ENCODE results near the gene NCAPG2.

Gene NCAPG2

GRCh38 chr7:158732494-158733219, 28.1 kb upstream of the NCAPG2 start:
- no peak for DNase-seq
- Histone ChIP-seq H3K4me1 (ENCODE audit: low read length) (no peaks in the 10 kb centered on the region), H3K27me3 (replicated peaks; ENCODE audit: insufficient read depth, low read length) (no peaks in the 10 kb centered on the region), H3K4me3 (ENCODE audit: low read length) (no peak overlapping the region), H3K9me3 (replicated peaks; ENCODE audit: insufficient read depth, low read length) (no peaks in the 10 kb centered on the region), H3K27ac (ENCODE audit: low read length) (no peak overlapping the region), H3K79me2 (ENCODE audit: low read length) (no peaks in the 10 kb centered on the region), H3K9ac (ENCODE audit: low read length) (no peak overlapping the region), H3K36me3 (replicated peaks; ENCODE audit: insufficient read depth, low read length) (no peaks in the 10 kb centered on the region), H3K4me2 (ENCODE audit: low read depth, low read length) (no peak overlapping the region), H3F3A (ENCODE audit: insufficient read depth, low read length) (no peaks in the 10 kb centered on the region), H4K20me1 (ENCODE audit: insufficient read depth, low read length) (no peaks in the 10 kb centered on the region), H2AFZ (ENCODE audit: low read length) (no peak overlapping the region), H3K9me2 (replicated peaks; ENCODE audit: insufficient read depth, low read length) (no peaks in the 10 kb centered on the region)
- TF ChIP-seq, protein P1, sequence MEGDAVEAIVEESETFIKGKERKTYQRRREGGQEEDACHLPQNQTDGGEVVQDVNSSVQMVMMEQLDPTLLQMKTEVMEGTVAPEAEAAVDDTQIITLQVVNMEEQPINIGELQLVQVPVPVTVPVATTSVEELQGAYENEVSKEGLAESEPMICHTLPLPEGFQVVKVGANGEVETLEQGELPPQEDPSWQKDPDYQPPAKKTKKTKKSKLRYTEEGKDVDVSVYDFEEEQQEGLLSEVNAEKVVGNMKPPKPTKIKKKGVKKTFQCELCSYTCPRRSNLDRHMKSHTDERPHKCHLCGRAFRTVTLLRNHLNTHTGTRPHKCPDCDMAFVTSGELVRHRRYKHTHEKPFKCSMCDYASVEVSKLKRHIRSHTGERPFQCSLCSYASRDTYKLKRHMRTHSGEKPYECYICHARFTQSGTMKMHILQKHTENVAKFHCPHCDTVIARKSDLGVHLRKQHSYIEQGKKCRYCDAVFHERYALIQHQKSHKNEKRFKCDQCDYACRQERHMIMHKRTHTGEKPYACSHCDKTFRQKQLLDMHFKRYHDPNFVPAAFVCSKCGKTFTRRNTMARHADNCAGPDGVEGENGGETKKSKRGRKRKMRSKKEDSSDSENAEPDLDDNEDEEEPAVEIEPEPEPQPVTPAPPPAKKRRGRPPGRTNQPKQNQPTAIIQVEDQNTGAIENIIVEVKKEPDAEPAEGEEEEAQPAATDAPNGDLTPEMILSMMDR (IDR thresholded peaks at IDR 0.05; ENCODE audit: low read length) = no peak
- no peak for TF ChIP-seq EZH2phosphoT487 (IDR thresholded peaks at IDR 0.05; ENCODE audit: low read length)
- no peak for TF ChIP-seq EZH2 (optimal IDR thresholded peaks at IDR 0.05; ENCODE audit: low read depth, low read length)

DNA sequence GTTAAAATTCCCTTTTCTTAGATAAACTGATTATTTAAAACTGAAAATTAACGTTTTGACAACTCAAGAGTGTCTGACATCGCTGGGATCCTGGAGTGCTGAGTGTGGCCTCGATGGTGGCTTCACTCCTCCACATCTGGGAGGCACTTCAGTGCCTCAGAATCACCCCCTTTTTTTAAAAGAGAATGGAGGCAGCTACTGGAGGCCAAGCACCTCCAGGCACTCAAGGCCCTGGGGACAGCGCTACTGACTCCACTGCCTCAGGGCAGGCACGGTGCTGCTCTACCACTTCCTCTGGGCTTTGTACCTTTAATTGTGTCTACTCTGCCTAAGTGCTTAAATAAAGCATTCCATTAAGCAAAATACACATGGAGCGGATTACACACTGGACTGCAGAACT, 27.2 kb upstream of the NCAPG2 start:
- TF ChIP-seq EZH2 (optimal IDR thresholded peaks at IDR 0.05; ENCODE audit: low read depth, low read length) (no peak), EZH2phosphoT487 (IDR thresholded peaks at IDR 0.05; ENCODE audit: low read length) (no peak)
- TF ChIP-seq, protein P1 (IDR thresholded peaks at IDR 0.05; ENCODE audit: low read length) = no peak
- Histone ChIP-seq H3K27ac (ENCODE audit: low read length) (no peak overlapping the region), H4K20me1 (ENCODE audit: insufficient read depth, low read length) (no peaks in the 10 kb centered on the region), H3K9me3 (replicated peaks; ENCODE audit: insufficient read depth, low read length) (no peaks in the 10 kb centered on the region), H3K36me3 (replicated peaks; ENCODE audit: insufficient read depth, low read length) (no peaks in the 10 kb centered on the region), H3K9ac (ENCODE audit: low read length) (no peak overlapping the region), H3K4me3 (ENCODE audit: low read length) (no peak overlapping the region), H3K4me1 (ENCODE audit: low read length) (no peaks in the 10 kb centered on the region), H3K4me2 (ENCODE audit: low read depth, low read length) (no peak overlapping the region), H3K79me2 (ENCODE audit: low read length) (no peaks in the 10 kb centered on the region), H3F3A (ENCODE audit: insufficient read depth, low read length) (no peaks in the 10 kb centered on the region), H3K27me3 (replicated peaks; ENCODE audit: insufficient read depth, low read length) (no peaks in the 10 kb centered on the region), H2AFZ (ENCODE audit: low read length) (no peak overlapping the region), H3K9me2 (replicated peaks; ENCODE audit: insufficient read depth, low read length) (no peaks in the 10 kb centered on the region)
- no peak for DNase-seq

DNA sequence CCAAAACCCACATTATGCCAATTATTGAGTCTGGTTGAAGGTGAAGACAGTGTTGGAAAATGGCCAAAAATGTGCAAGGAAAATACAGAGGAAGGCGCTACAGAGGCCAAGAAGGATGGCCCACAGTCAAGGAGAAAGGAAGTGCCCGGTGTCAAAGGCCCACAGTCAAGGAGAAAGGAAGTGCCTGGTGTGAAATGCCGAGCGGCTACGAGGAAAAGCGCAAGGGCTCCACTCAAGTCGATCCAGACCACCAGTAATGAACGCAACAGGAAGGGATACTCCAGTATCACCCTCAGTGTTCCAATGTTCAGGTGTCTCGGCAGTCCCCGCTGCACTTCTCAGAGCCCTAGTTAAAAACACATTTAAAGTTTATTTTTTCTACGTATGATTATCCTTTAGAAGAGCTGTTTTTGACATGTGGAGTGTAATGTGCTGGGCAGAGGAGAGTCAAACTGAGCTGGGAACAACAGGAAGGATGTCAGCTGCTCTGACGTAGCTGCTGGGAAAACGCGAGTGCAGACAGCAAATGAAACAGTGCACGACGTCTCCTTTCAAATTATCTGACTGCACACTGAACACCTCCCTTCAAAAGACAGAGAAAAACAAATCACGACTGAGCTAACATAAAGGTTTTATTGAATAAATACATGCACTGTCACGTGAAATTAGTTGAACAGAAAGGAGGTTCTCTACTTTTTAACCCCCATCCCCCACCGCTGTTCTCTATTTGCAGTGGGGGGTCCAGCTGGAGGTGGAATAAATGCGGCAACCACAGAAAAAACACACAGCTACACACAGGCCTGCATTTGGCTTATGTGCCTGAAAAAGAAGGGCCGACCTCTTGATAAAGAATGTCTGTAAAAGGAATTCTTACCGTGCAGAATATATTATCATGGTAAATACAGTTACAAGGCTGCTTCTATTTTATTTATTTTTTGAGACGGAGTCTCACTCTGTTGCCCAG, 26.1 kb upstream of the NCAPG2 start:
- no peak overlapping the region for H3K4me2 ChIP-seq (ENCODE audit: low read depth, low read length)
- H3K4me1 ChIP-seq (ENCODE audit: low read length) = no peaks in the 10 kb centered on the region
- no peaks in the 10 kb centered on the region for H3K9me2 ChIP-seq (replicated peaks; ENCODE audit: insufficient read depth, low read length)
- H3K79me2 ChIP-seq (ENCODE audit: low read length) = no peaks in the 10 kb centered on the region
- TF ChIP-seq EZH2phosphoT487 (IDR thresholded peaks at IDR 0.05; ENCODE audit: low read length) (no peak), EZH2 (optimal IDR thresholded peaks at IDR 0.05; ENCODE audit: low read depth, low read length) (no peak)
- TF ChIP-seq, protein P1 (IDR thresholded peaks at IDR 0.05; ENCODE audit: low read length) = no peak
- H3K9ac ChIP-seq (ENCODE audit: low read length) = no peak overlapping the region
- H3K27me3 ChIP-seq (replicated peaks; ENCODE audit: insufficient read depth, low read length) = no peaks in the 10 kb centered on the region
- H4K20me1 ChIP-seq (ENCODE audit: insufficient read depth, low read length) = no peaks in the 10 kb centered on the region
- no peak overlapping the region for H3K27ac ChIP-seq (ENCODE audit: low read length)
- no peak for DNase-seq
- H3K9me3 ChIP-seq (replicated peaks; ENCODE audit: insufficient read depth, low read length) = no peaks in the 10 kb centered on the region
- no peaks in the 10 kb centered on the region for H3K36me3 ChIP-seq (replicated peaks; ENCODE audit: insufficient read depth, low read length)
- no peaks in the 10 kb centered on the region for H3F3A ChIP-seq (ENCODE audit: insufficient read depth, low read length)
- H2AFZ ChIP-seq (ENCODE audit: low read length) = no peak overlapping the region
- no peak overlapping the region for H3K4me3 ChIP-seq (ENCODE audit: low read length)

Measured in MM.1S (cell line).